Caco-2 (cell line): ENCODE measurements around the gene HTRA3. TPM values are rescaled to one million over a fixed set of nuclear protein-coding genes. Genes with fewer than 3 reads are reported as not detected.

ENCODE experiments used
- BruUV-seq: library from RNA; stranded (reverse); fragments of 400-500 nt; replicated peaks from 2 replicates; lab custom pipeline; 2021; lab: Mats Ljungman, UMichigan
- CTCF ChIA-PET: fragments of 300-600 bp; sonication (Branson Sonifier 250); formaldehyde crosslinking; loops from one replicate; lab custom pipeline; 2022; ENCODE audit warnings: antibody characterized with exemption; lab: Charles Lee
- POLR2A ChIA-PET: fragments of 300-600 bp; sonication (Branson Sonifier 250); formaldehyde crosslinking; loops from one replicate; lab custom pipeline; 2022; ENCODE audit warnings: antibody characterized with exemption; lab: Charles Lee
- DNase-seq, 2 experiments: peaks; one replicate each; pipeline versions ENCODE4 v3.0.0 to v3.0.0-alpha.2; 2020 to 2022
- H3K27me3 ChIP-seq: replicated peaks from 2 replicates; pipeline ENCODE4 v1.6.0; 2011; ENCODE audit warnings: low read length; ENCODE audit not compliant: control insufficient read depth, insufficient read depth
- H3K36me3 ChIP-seq: 2 replicates; pipeline ENCODE4 v1.5.1; 2011; ENCODE audit warnings: low read length; ENCODE audit not compliant: control insufficient read depth, insufficient read depth
- H3K4me1 ChIP-seq: fragments of 250-450 bp; sonication (Bioruptor Pico); 2 replicates; pipeline ENCODE4 v1.5.1; 2020; ENCODE audit warnings: mild to moderate bottlenecking
- H3K4me3 ChIP-seq: 2 replicates; pipeline ENCODE4 v1.5.1; 2011; ENCODE audit warnings: low read depth, mild to moderate bottlenecking, control low read depth, low read length
- H3K9me3 ChIP-seq: fragments of 250-450 bp; sonication (Bioruptor Pico); 2 replicates; pipeline ENCODE4 v1.5.1; 2020; ENCODE audit warnings: mild to moderate bottlenecking, moderate library complexity
- H3K27ac Mint-ChIP-seq: one replicate; pipeline ENCODE4 v1.8.0; 2022; ENCODE audit warnings: mixed read lengths; ENCODE audit not compliant: unreplicated experiment
- H3K27me3 Mint-ChIP-seq: one replicate; pipeline ENCODE4 v1.8.0; 2022; ENCODE audit warnings: mixed read lengths; ENCODE audit not compliant: insufficient read depth, unreplicated experiment
- H3K36me3 Mint-ChIP-seq: one replicate; pipeline ENCODE4 v1.8.0; 2022; ENCODE audit warnings: mild to moderate bottlenecking, mixed read lengths; ENCODE audit not compliant: insufficient read depth, unreplicated experiment
- H3K4me1 Mint-ChIP-seq: one replicate; pipeline ENCODE4 v1.8.0; 2022; ENCODE audit warnings: low read depth, mixed read lengths; ENCODE audit not compliant: unreplicated experiment
- H3K4me3 Mint-ChIP-seq: one replicate; pipeline ENCODE4 v1.8.0; 2022; ENCODE audit warnings: mild to moderate bottlenecking, moderate library complexity, mixed read lengths; ENCODE audit not compliant: unreplicated experiment
- H3K9me3 Mint-ChIP-seq: one replicate; pipeline ENCODE4 v1.8.0; 2022; ENCODE audit warnings: mixed read lengths; ENCODE audit not compliant: unreplicated experiment
- CTCF ChIP-seq, 2 experiments: fragments of 200-600 bp in 1 of 2; IDR thresholded peaks; 1 replicate in 1 of 2; 2 replicates in 1 of 2; pipeline versions ENCODE4 v1.5.1 to v1.8.0; 2011 to 2022; ENCODE audit warnings: antibody characterized with exemption in 1 of 2, control low read depth in 1 of 2, inconsistent platforms in 1 of 2, low read depth in 1 of 2, low read length in 1 of 2, mild to moderate bottlenecking in 1 of 2, moderate library complexity in 1 of 2; ENCODE audit not compliant: insufficient read depth in 1 of 2, severe bottlenecking in 1 of 2, unreplicated experiment in 1 of 2
- intact Hi-C: fragments of 100-400 bp; cut with micrococcal nuclease; formaldehyde crosslinking; loops from one replicate; pipeline ENCODE4 v1.10.0; 2022; ENCODE audit not compliant: unreplicated experiment
- total RNA-seq: library from RNA; stranded (reverse); gene quantifications from 2 replicates; pipeline ENCODE4 v1.2.3, GENCODE V29; 2022

Gene HTRA3
- total RNA-seq, 1 experiment from 2014 or later = 0.66 TPM

GRCh38 chr4:8236920-8237195 is 32.7 kb upstream of the HTRA3 start:
- no peak for DNase-seq
- H3K27ac Mint-ChIP-seq = no peak overlapping the region
- Histone ChIP-seq H3K27me3 (no peaks in the 10 kb centered on the region), H3K9me3 (no peaks in the 10 kb centered on the region), H3K36me3 (peaks cover 1% of the 10 kb centered on the region), H3K4me1 (peaks cover 21% of the 10 kb centered on the region), H3K4me3 (no peak overlapping the region)
- no peaks in the 10 kb centered on the region for H3K27me3 Mint-ChIP-seq
- TF ChIP-seq CTCF (IDR thresholded peaks at IDR 0.05; ENCODE audit: insufficient read depth in 1 of 2, low read depth in 1 of 2, low read length in 1 of 2, severe bottlenecking in 1 of 2, unreplicated experiment in 1 of 2) = no peak
- no peaks in the 10 kb centered on the region for H3K9me3 Mint-ChIP-seq
- CTCF ChIA-PET = interaction anchor here (4.2 kb wide), 1 partner anchor 60 kb away, joined by 30 read pairs; no protein-coding TSS in a partner anchor
- intact Hi-C loops = no loop called here
- BruUV-seq = no TSS peak
- H3K4me3 Mint-ChIP-seq = no peak overlapping the region
- peaks cover 6% of the 10 kb centered on the region for H3K4me1 Mint-ChIP-seq
- POLR2A ChIA-PET = no interaction called here
- H3K36me3 Mint-ChIP-seq = no peaks in the 10 kb centered on the region

GRCh38 chr4:8237256-8237989 is 32.1 kb upstream of the HTRA3 start:
- CTCF ChIA-PET = interaction anchor here (0.7 to 4.2 kb wide), 4 partner anchors 24 to 127 kb away, joined by 3 to 30 read pairs (median 3); partner anchors contain the start of gene SH3TC1
- Mint-ChIP-seq H3K4me3 (no peak overlapping the region), H3K27ac (no peak overlapping the region)

GRCh38 chr4:8238036-8238511 is 31.5 kb upstream of the HTRA3 start:
- Histone ChIP-seq H3K27me3 (no peaks in the 10 kb centered on the region), H3K36me3 (peaks cover 1% of the 10 kb centered on the region), H3K9me3 (no peaks in the 10 kb centered on the region), H3K4me3 (no peak overlapping the region), H3K4me1 (peaks cover 29% of the 10 kb centered on the region)
- POLR2A ChIA-PET = no interaction called here
- Mint-ChIP-seq H3K9me3 (no peaks in the 10 kb centered on the region), H3K4me3 (no peak overlapping the region), H3K36me3 (no peaks in the 10 kb centered on the region), H3K4me1 (peaks cover 6% of the 10 kb centered on the region), H3K27me3 (no peaks in the 10 kb centered on the region), H3K27ac (no peak overlapping the region)
- BruUV-seq = no TSS peak
- intact Hi-C loops = loop anchor here (1.0 to 2.0 kb wide), 2 partner anchors 39 to 61 kb away; partner anchors contain the start of gene SH3TC1
- DNase-seq = peak; percentile 63 to 72
- TF ChIP-seq CTCF (IDR thresholded peaks at IDR 0.05; ENCODE audit: insufficient read depth in 1 of 2, low read depth in 1 of 2, low read length in 1 of 2, severe bottlenecking in 1 of 2, unreplicated experiment in 1 of 2) = no peak
- CTCF ChIA-PET = interaction anchor here (0.7 to 4.2 kb wide), 3 partner anchors 39 to 127 kb away, joined by 3 to 30 read pairs (median 3); partner anchors contain the start of gene SH3TC1

More at GRCh38 chr4:8237256-8237989, 32.1 kb upstream of the HTRA3 start:
- no peaks in the 10 kb centered on the region for H3K9me3 Mint-ChIP-seq
- H3K27me3 Mint-ChIP-seq = no peaks in the 10 kb centered on the region
- H3K4me1 Mint-ChIP-seq = peaks cover 6% of the 10 kb centered on the region
- no peaks in the 10 kb centered on the region for H3K36me3 Mint-ChIP-seq
- peaks cover 23% of the 10 kb centered on the region for H3K4me1 ChIP-seq
- no TSS peak for BruUV-seq
- no peak overlapping the region for H3K4me3 ChIP-seq
- TF ChIP-seq CTCF (IDR thresholded peaks at IDR 0.05; ENCODE audit: insufficient read depth in 1 of 2, low read depth in 1 of 2, low read length in 1 of 2, severe bottlenecking in 1 of 2, unreplicated experiment in 1 of 2) = no peak
- intact Hi-C loops = no loop called here
- POLR2A ChIA-PET = no interaction called here
- no peaks in the 10 kb centered on the region for H3K9me3 ChIP-seq
- H3K27me3 ChIP-seq = no peaks in the 10 kb centered on the region
- peaks cover 1% of the 10 kb centered on the region for H3K36me3 ChIP-seq
- DNase-seq = no peak
